ENCODE data around the gene KLHL17. TPM values are rescaled to one million over a fixed set of nuclear protein-coding genes. Genes with fewer than 3 reads are reported as not detected.
"Not testable (repeated sequence)": the region's sequence is repeated elsewhere in the genome, so short reads cannot be mapped to it uniquely, and the experiment has no call there.

KLHL17 gene
- total and polyA plus RNA-seq, 5 donors from 2014 or later = 1.5 to 28.4 (median 1.6) TPM

GRCh38 chr1:1003618-1004419 lies 43.4 kb downstream of the KLHL17 start:
- no peaks in the 10 kb centered on the region for H3K36me3 ChIP-seq (ENCODE audit: control insufficient read depth, insufficient read depth, low read length)
- peak overlapping the region in 1 of 4 donors; percentile 41 for H3K4me3 Mint-ChIP-seq
- no peak overlapping the region for H3K27ac Mint-ChIP-seq
- peaks cover 42% of the 10 kb centered on the region for H3K27me3 Mint-ChIP-seq
- peaks cover 9% of the 10 kb centered on the region for H3K27me3 ChIP-seq (ENCODE audit: control insufficient read depth, insufficient read depth, low read length)
- no peak overlapping the region for H3K27ac ChIP-seq (ENCODE audit: insufficient read depth, low read length, poor library complexity, severe bottlenecking)
- ATAC-seq (ENCODE audit: low read depth in 2 of 2) = no peak
- H3K4me1 Mint-ChIP-seq = peaks cover 0 to 15% (median 4%) of the 10 kb centered on the region in 4 donors
- H3K9me3 Mint-ChIP-seq = peaks cover 0 to 3% (median 0%) of the 10 kb centered on the region in 7 donors
- H3K36me3 Mint-ChIP-seq = no peaks in the 10 kb centered on the region
- H3K4me3 ChIP-seq (ENCODE audit: low read depth, low read length) = no peak overlapping the region
- DNase-seq = no peak
- H3K4me1 ChIP-seq (ENCODE audit: control insufficient read depth, insufficient read depth, low read length, poor library complexity, severe bottlenecking) = peaks cover 40% of the 10 kb centered on the region
- no peaks in the 10 kb centered on the region for H3K9me3 ChIP-seq (ENCODE audit: control insufficient read depth in 2 of 2, low read length in 2 of 2)

GRCh38 chr1:1004420-1004779 lies 44.0 kb downstream of the KLHL17 start:
- ATAC-seq (ENCODE audit: low read depth in 2 of 2) = no peak

GRCh38 chr1:1004780-1005697 lies 44.7 kb downstream of the KLHL17 start:
- Histone ChIP-seq H3K4me1 (ENCODE audit: control insufficient read depth, insufficient read depth, low read length, poor library complexity, severe bottlenecking) (peaks cover 28% of the 10 kb centered on the region), H3K27me3 (ENCODE audit: control insufficient read depth, insufficient read depth, low read length) (peaks cover 9% of the 10 kb centered on the region), H3K4me3 (ENCODE audit: low read depth, low read length) (no peak overlapping the region), H3K9me3 (ENCODE audit: control insufficient read depth in 2 of 2, low read length in 2 of 2) (no peaks in the 10 kb centered on the region), H3K36me3 (ENCODE audit: control insufficient read depth, insufficient read depth, low read length) (no peaks in the 10 kb centered on the region), H3K27ac (ENCODE audit: insufficient read depth, low read length, poor library complexity, severe bottlenecking) (no peak overlapping the region)
- Mint-ChIP-seq H3K27ac (no peak overlapping the region), H3K36me3 (no peaks in the 10 kb centered on the region), H3K4me3 (peak overlapping the region in 1 of 4 donors; percentile 71), H3K9me3 (peaks cover 0 to 3% (median 0%) of the 10 kb centered on the region in 7 donors), H3K4me1 (peaks cover 0 to 13% (median 4%) of the 10 kb centered on the region in 4 donors), H3K27me3 (peaks cover 47% of the 10 kb centered on the region)
- ATAC-seq (ENCODE audit: low read depth in 2 of 2) = no peak
- no peak for DNase-seq

More at GRCh38 chr1:1004420-1004779, 44.0 kb downstream of the KLHL17 start:
- no peaks in the 10 kb centered on the region for H3K36me3 ChIP-seq (ENCODE audit: control insufficient read depth, insufficient read depth, low read length)
- H3K4me1 ChIP-seq (ENCODE audit: control insufficient read depth, insufficient read depth, low read length, poor library complexity, severe bottlenecking) = peaks cover 34% of the 10 kb centered on the region
- Mint-ChIP-seq H3K27ac (no peak overlapping the region), H3K27me3 (peaks cover 47% of the 10 kb centered on the region), H3K9me3 (peaks cover 0 to 3% (median 0%) of the 10 kb centered on the region in 7 donors), H3K4me3 (no peak overlapping the region), H3K36me3 (no peaks in the 10 kb centered on the region), H3K4me1 (peaks cover 0 to 14% (median 4%) of the 10 kb centered on the region in 4 donors)
- no peak for DNase-seq
- no peak overlapping the region for H3K27ac ChIP-seq (ENCODE audit: insufficient read depth, low read length, poor library complexity, severe bottlenecking)
- H3K4me3 ChIP-seq (ENCODE audit: low read depth, low read length) = no peak overlapping the region
- H3K27me3 ChIP-seq (ENCODE audit: control insufficient read depth, insufficient read depth, low read length) = peaks cover 9% of the 10 kb centered on the region
- no peaks in the 10 kb centered on the region for H3K9me3 ChIP-seq (ENCODE audit: control insufficient read depth in 2 of 2, low read length in 2 of 2)

GRCh38 chr1:1005774-1006304 lies 45.5 kb downstream of the KLHL17 start:
- ATAC-seq (ENCODE audit: low read depth in 2 of 2) (no peak), DNase-seq (no peak)
- no peak overlapping the region for H3K4me3 Mint-ChIP-seq
- peaks cover 0 to 2% (median 0%) of the 10 kb centered on the region in 7 donors for H3K9me3 Mint-ChIP-seq
- no peak overlapping the region for H3K27ac Mint-ChIP-seq
- peaks cover 9% of the 10 kb centered on the region for H3K27me3 ChIP-seq (ENCODE audit: control insufficient read depth, insufficient read depth, low read length)
- H3K36me3 Mint-ChIP-seq = no peaks in the 10 kb centered on the region
- H3K4me1 ChIP-seq (ENCODE audit: control insufficient read depth, insufficient read depth, low read length, poor library complexity, severe bottlenecking) = peaks cover 20% of the 10 kb centered on the region
- H3K4me3 ChIP-seq (ENCODE audit: low read depth, low read length) = no peak overlapping the region
- H3K4me1 Mint-ChIP-seq = peaks cover 0 to 10% (median 4%) of the 10 kb centered on the region in 4 donors
- no peak overlapping the region for H3K27ac ChIP-seq (ENCODE audit: insufficient read depth, low read length, poor library complexity, severe bottlenecking)
- peaks cover 42% of the 10 kb centered on the region for H3K27me3 Mint-ChIP-seq
- H3K9me3 ChIP-seq (ENCODE audit: control insufficient read depth in 2 of 2, low read length in 2 of 2) = no peaks in the 10 kb centered on the region
- no peaks in the 10 kb centered on the region for H3K36me3 ChIP-seq (ENCODE audit: control insufficient read depth, insufficient read depth, low read length)

GRCh38 chr1:1006305-1007159 lies 46.1 kb downstream of the KLHL17 start:
- no peaks in the 10 kb centered on the region for H3K36me3 Mint-ChIP-seq
- H3K4me1 ChIP-seq (ENCODE audit: control insufficient read depth, insufficient read depth, low read length, poor library complexity, severe bottlenecking) = peaks cover 13% of the 10 kb centered on the region
- H3K27ac Mint-ChIP-seq = no peak overlapping the region
- H3K27me3 Mint-ChIP-seq = peaks cover 44% of the 10 kb centered on the region
- no peaks in the 10 kb centered on the region for H3K36me3 ChIP-seq (ENCODE audit: control insufficient read depth, insufficient read depth, low read length)
- no peak for DNase-seq
- no peak overlapping the region for H3K27ac ChIP-seq (ENCODE audit: insufficient read depth, low read length, poor library complexity, severe bottlenecking)
- no peak for ATAC-seq (ENCODE audit: low read depth in 2 of 2)
- peaks cover 0 to 2% (median 0%) of the 10 kb centered on the region in 7 donors for H3K9me3 Mint-ChIP-seq
- H3K4me1 Mint-ChIP-seq = peaks cover 0 to 9% (median 4%) of the 10 kb centered on the region in 4 donors
- no peak overlapping the region for H3K4me3 ChIP-seq (ENCODE audit: low read depth, low read length)
- H3K4me3 Mint-ChIP-seq = peak overlapping the region in 1 of 4 donors; percentile 10
- H3K27me3 ChIP-seq (ENCODE audit: control insufficient read depth, insufficient read depth, low read length) = peaks cover 9% of the 10 kb centered on the region
- no peaks in the 10 kb centered on the region for H3K9me3 ChIP-seq (ENCODE audit: control insufficient read depth in 2 of 2, low read length in 2 of 2)

GRCh38 chr1:1010131-1010530 lies 49.7 kb downstream of the KLHL17 start:
- Mint-ChIP-seq H3K4me3 (peak overlapping the region in 1 of 4 donors; percentile 14), H3K27me3 (peaks cover 25% of the 10 kb centered on the region), H3K4me1 (peaks cover 0 to 24% (median 9%) of the 10 kb centered on the region in 4 donors)
- H3K27ac ChIP-seq (ENCODE audit: insufficient read depth, low read length, poor library complexity, severe bottlenecking); H3K36me3 ChIP-seq (ENCODE audit: control insufficient read depth, insufficient read depth, low read length); H3K4me3 ChIP-seq (ENCODE audit: low read depth, low read length); H3K9me3 ChIP-seq (ENCODE audit: control insufficient read depth in 2 of 2, low read length in 2 of 2); H3K27ac Mint-ChIP-seq; DNase-seq; ATAC-seq (ENCODE audit: low read depth in 2 of 2); H3K9me3 Mint-ChIP-seq; H3K36me3 Mint-ChIP-seq; H3K27me3 ChIP-seq (ENCODE audit: control insufficient read depth, insufficient read depth, low read length): not testable (repeated sequence)
- peaks cover 24% of the 10 kb centered on the region for H3K4me1 ChIP-seq (ENCODE audit: control insufficient read depth, insufficient read depth, low read length, poor library complexity, severe bottlenecking)

All from CD4-positive, CD25-positive, alpha-beta regulatory T cell (primary cell).